NCI-H226 (cell line): Measurements from ENCODE around the gene HEYL.

Experiments used
- DNase-seq: peaks from one replicate; pipeline ENCODE4 v3.0.0-alpha.2; 2015

Gene HEYL

GRCh38 chr1:39639305-39640130 is at the start of gene HEYL:
TSS of gene HEYL (minus strand) at chr1:39639643. CDS start at chr1:39639625, 18 bp downstream.
- no peak for DNase-seq

- no peak for DNase-seq
Observed at GRCh38 chr1:39689214-39689613, 49.8 kb upstream of the HEYL start.

GRCh38 chr1:39688706-39689105 is 49.3 kb upstream of the HEYL start:
- DNase-seq = peak; percentile 62

- no peak for DNase-seq
Observed at GRCh38 chr1:39687243-39687642, 47.8 kb upstream of the HEYL start.

- DNase-seq = no peak
Observed at GRCh38 chr1:39685071-39685470, 45.6 kb upstream of the HEYL start.

- DNase-seq = no peak
Observed at GRCh38 chr1:39684313-39684664, 44.8 kb upstream of the HEYL start.

GRCh38 chr1:39683591-39684312 is 44.3 kb upstream of the HEYL start:
- no peak for DNase-seq

GRCh38 chr1:39681999-39682398 is 42.6 kb upstream of the HEYL start:
- no peak for DNase-seq

GRCh38 chr1:39681294-39681693 is 41.9 kb upstream of the HEYL start:
- DNase-seq = no peak

- DNase-seq = no peak
Observed at GRCh38 chr1:39680751-39681150, 41.3 kb upstream of the HEYL start.

- no peak for DNase-seq
Observed at GRCh38 chr1:39679821-39680220, 40.4 kb upstream of the HEYL start.

- DNase-seq = no peak
Observed at GRCh38 chr1:39678889-39679288, 39.4 kb upstream of the HEYL start.

GRCh38 chr1:39677645-39678044 is 38.2 kb upstream of the HEYL start:
- no peak for DNase-seq

GRCh38 chr1:39676948-39677548 is 37.6 kb upstream of the HEYL start:
- no peak for DNase-seq

GRCh38 chr1:39675220-39675619 is 35.8 kb upstream of the HEYL start:
- DNase-seq = no peak

GRCh38 chr1:39673215-39673614 is 33.8 kb upstream of the HEYL start:
- no peak for DNase-seq

- DNase-seq = no peak
Observed at GRCh38 chr1:39672551-39672947, 33.1 kb upstream of the HEYL start.

GRCh38 chr1:39671793-39672550 is 32.5 kb upstream of the HEYL start, which contains the start of gene NT5C1A:
TSS of gene NT5C1A (minus strand) at chr1:39672107. CDS start at chr1:39672038, 69 bp downstream.
- DNase-seq = no peak

- no peak for DNase-seq
Observed at GRCh38 chr1:39671433-39671792, 32.0 kb upstream of the HEYL start.

- DNase-seq = no peak
Observed at GRCh38 chr1:39670689-39671088, 31.2 kb upstream of the HEYL start.

- no peak for DNase-seq
Observed at GRCh38 chr1:39668894-39669293, 29.5 kb upstream of the HEYL start.

- no peak for DNase-seq
Observed at GRCh38 chr1:39668111-39668510, 28.7 kb upstream of the HEYL start.

GRCh38 chr1:39666772-39667171 is 27.3 kb upstream of the HEYL start:
- no peak for DNase-seq
